Bronchial epithelial cell (primary cell): ENCODE results near the gene SEPTIN10. TPM values are rescaled to one million over a fixed set of nuclear protein-coding genes. Genes with fewer than 3 reads are reported as not detected.
A peak's percentile ranks its signal among the peaks of the same experiment; 100 is the strongest.

Experiments
- DNase-seq: peaks from one replicate; pipeline ENCODE4 v3.0.0-alpha.2; 2010; ENCODE audit warnings: low read depth
- FAIRE-seq: peaks from 2 replicates; lab custom pipeline; 2011; peaks lifted over from hg19 to GRCh38; lab: Jason Lieb, UNC
- H3K27me3 ChIP-seq: 2 replicates; pipeline ENCODE4 v1.5.1; 2011; ENCODE audit warnings: low read length; ENCODE audit not compliant: control insufficient read depth, insufficient read depth
- H3K36me3 ChIP-seq: 2 replicates; pipeline ENCODE4 v1.5.1; 2011; ENCODE audit warnings: low read length; ENCODE audit not compliant: control insufficient read depth, insufficient read depth
- H3K4me3 ChIP-seq: 2 replicates; pipeline ENCODE4 v1.5.1; 2011; ENCODE audit warnings: mild to moderate bottlenecking, low read depth, low read length, control low read depth
- total RNA-seq: library from RNA; depleted of rRNA; stranded (reverse); fragments of >200 nt; gene quantifications from 2 replicates; pipeline ENCODE4 v1.2.1, GENCODE V29; 2014
- TF ChIP-seq, protein P1 (sequence below): IDR thresholded peaks from 2 replicates; pipeline ENCODE4 v1.5.1; 2011; ENCODE audit warnings: mild to moderate bottlenecking, moderate library complexity, low read length, control low read depth, inconsistent platforms; ENCODE audit not compliant: insufficient read depth, severe bottlenecking

Gene SEPTIN10
- total RNA-seq, 1 donor from 2014 or later: 62.4 TPM

- no peaks in the 10 kb centered on the region for H3K27me3 ChIP-seq
- H3K36me3 ChIP-seq: no peaks in the 10 kb centered on the region
- DNase-seq (peak; percentile 44), FAIRE-seq (no peak)
- no peak overlapping the region for H3K4me3 ChIP-seq
- TF ChIP-seq, protein P1, sequence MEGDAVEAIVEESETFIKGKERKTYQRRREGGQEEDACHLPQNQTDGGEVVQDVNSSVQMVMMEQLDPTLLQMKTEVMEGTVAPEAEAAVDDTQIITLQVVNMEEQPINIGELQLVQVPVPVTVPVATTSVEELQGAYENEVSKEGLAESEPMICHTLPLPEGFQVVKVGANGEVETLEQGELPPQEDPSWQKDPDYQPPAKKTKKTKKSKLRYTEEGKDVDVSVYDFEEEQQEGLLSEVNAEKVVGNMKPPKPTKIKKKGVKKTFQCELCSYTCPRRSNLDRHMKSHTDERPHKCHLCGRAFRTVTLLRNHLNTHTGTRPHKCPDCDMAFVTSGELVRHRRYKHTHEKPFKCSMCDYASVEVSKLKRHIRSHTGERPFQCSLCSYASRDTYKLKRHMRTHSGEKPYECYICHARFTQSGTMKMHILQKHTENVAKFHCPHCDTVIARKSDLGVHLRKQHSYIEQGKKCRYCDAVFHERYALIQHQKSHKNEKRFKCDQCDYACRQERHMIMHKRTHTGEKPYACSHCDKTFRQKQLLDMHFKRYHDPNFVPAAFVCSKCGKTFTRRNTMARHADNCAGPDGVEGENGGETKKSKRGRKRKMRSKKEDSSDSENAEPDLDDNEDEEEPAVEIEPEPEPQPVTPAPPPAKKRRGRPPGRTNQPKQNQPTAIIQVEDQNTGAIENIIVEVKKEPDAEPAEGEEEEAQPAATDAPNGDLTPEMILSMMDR: no peak
Measured at GRCh38 chr2:109611467-109612095, 2.2 kb downstream of the SEPTIN10 start.

- DNase-seq: peak; percentile 69
- FAIRE-seq: no peak
- TF ChIP-seq, protein P1: no peak
- H3K4me3 ChIP-seq: no peak overlapping the region
- no peaks in the 10 kb centered on the region for H3K36me3 ChIP-seq
- no peaks in the 10 kb centered on the region for H3K27me3 ChIP-seq
Measured at GRCh38 chr2:109609352-109610024, 4.3 kb downstream of the SEPTIN10 start.

- peak; percentile 61 for DNase-seq
- no peak for FAIRE-seq
Measured at GRCh38 chr2:109607766-109608165, 6.0 kb downstream of the SEPTIN10 start.

DNA sequence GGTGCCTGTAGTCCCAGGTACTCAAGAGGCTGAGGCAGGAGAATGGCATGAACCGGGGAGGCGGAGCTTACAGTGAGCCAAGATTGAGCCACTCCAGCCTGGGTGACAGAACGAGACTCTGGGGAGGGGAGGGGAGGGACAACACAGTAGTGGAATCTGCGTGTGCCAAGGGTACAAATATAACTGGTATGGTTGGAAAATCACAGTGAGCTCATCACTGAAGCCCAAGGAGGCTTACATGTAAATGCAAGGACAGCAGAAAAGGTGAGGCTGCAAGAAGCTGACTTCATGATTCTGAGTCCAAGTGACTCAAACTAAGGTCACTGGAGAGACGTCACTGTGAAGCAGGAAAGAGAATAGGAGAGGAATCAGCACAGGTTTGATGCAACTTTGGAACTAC is 9.2 kb downstream of the SEPTIN10 start:
- TF ChIP-seq, protein P1: no peak
- no peaks in the 10 kb centered on the region for H3K27me3 ChIP-seq
- DNase-seq (peak; percentile 100), FAIRE-seq (peak; percentile 84)
- no peak overlapping the region for H3K4me3 ChIP-seq
- peaks cover 1% of the 10 kb centered on the region for H3K36me3 ChIP-seq

More at GRCh38 chr2:109607766-109608165, 6.0 kb downstream of the SEPTIN10 start:
- TF ChIP-seq, protein P1: no peak
- Histone ChIP-seq H3K4me3 (no peak overlapping the region), H3K36me3 (no peaks in the 10 kb centered on the region), H3K27me3 (no peaks in the 10 kb centered on the region)

GRCh38 chr2:109602617-109603188 is 11.1 kb downstream of the SEPTIN10 start:
- DNase-seq (no peak), FAIRE-seq (no peak)
- TF ChIP-seq, protein P1: no peak
- Histone ChIP-seq H3K27me3 (no peaks in the 10 kb centered on the region), H3K4me3 (no peak overlapping the region), H3K36me3 (peaks cover 1% of the 10 kb centered on the region)
